ENCODE results near the gene ANKRD34C. TPM values are rescaled to one million over a fixed set of nuclear protein-coding genes. Genes with fewer than 3 reads are reported as not detected.

Gene ANKRD34C
- 0.05 TPM in 1 of 2 replicates, not detected in the other for total RNA-seq

GRCh38 chr15:79282371-79283251 is at the start of gene ANKRD34C:
Gene ANKRD34C (plus strand): TSS chr15:79282722. CDS start chr15:79293285, 10,563 bp downstream.

GRCh38 chr15:79310985-79311900 is 28.7 kb downstream of the ANKRD34C start, which contains the start of gene TMED3:
Gene TMED3 (plus strand): TSS chr15:79311112. CDS start chr15:79311250, 138 bp downstream.

Other genes with a start within 250 kb of the ANKRD34C start
- gene RASGRF1, start 191.9 kb upstream of the ANKRD34C start, total RNA-seq, result not detected in 2 replicates
- 134 and 282 TPM in 2 replicates for gene TMED3, start 28.4 kb downstream of the ANKRD34C start, total RNA-seq
- 1.8 TPM in 2 replicates for gene MINAR1, start 149.6 kb downstream of the ANKRD34C start, total RNA-seq

Measured in smooth muscle cell of the umbilical artery (primary cell).